Liver (tissue), 9 donors: ENCODE data around the gene ALKAL2. TPM values are rescaled to one million over a fixed set of nuclear protein-coding genes. Genes with fewer than 3 reads are reported as not detected.

Experiments used
- DNase-seq: peaks from one replicate; pipeline ENCODE4 v3.0.0-alpha.2; 2017; ENCODE audit warnings: low spot score
- H3K27ac ChIP-seq, 2 donors: one replicate each; pipeline ENCODE4 v1.7.0; 2013; ENCODE audit warnings: inconsistent platforms in 2 of 2, low read length in 2 of 2, control low read depth in 1 of 2, low read depth in 1 of 2, mild to moderate bottlenecking in 1 of 2
- H3K27me3 ChIP-seq, 4 donors: one replicate each; pipeline versions ENCODE4 v1.6.1 to v1.7.0; 2013; ENCODE audit warnings: low read length in 3 of 4, inconsistent platforms in 1 of 4, mild to moderate bottlenecking in 1 of 4, moderate library complexity in 1 of 4; ENCODE audit not compliant: control insufficient read depth in 4 of 4, insufficient read depth in 4 of 4
- H3K36me3 ChIP-seq, 4 donors: one replicate each; pipeline versions ENCODE4 v1.6.1 to v1.7.0; 2013; ENCODE audit warnings: low read length in 3 of 4, mild to moderate bottlenecking in 3 of 4, low read depth in 1 of 4, moderate library complexity in 1 of 4; ENCODE audit not compliant: control insufficient read depth in 4 of 4, insufficient read depth in 3 of 4
- H3K4me1 ChIP-seq, 4 donors: one replicate each; pipeline versions ENCODE4 v1.6.1 to v1.7.0; 2013; ENCODE audit warnings: low read length in 3 of 4, mild to moderate bottlenecking in 3 of 4, moderate library complexity in 1 of 4; ENCODE audit not compliant: control insufficient read depth in 4 of 4, insufficient read depth in 4 of 4
- H3K4me3 ChIP-seq, 3 donors: one replicate each; pipeline versions ENCODE4 v1.6.1 to v1.7.0; 2013; ENCODE audit warnings: low read length in 3 of 3, control low read depth in 1 of 3, low read depth in 1 of 3, mild to moderate bottlenecking in 1 of 3
- H3K9ac ChIP-seq, 2 donors: one replicate each; pipeline ENCODE4 v1.7.0; 2013; ENCODE audit warnings: low read length in 2 of 2, mild to moderate bottlenecking in 2 of 2, moderate library complexity in 2 of 2, control low read depth in 1 of 2, low read depth in 1 of 2
- H3K9me3 ChIP-seq, 4 donors: one replicate each; pipeline versions ENCODE4 v1.6.1 to v1.7.0; 2013; ENCODE audit warnings: low read length in 3 of 4; ENCODE audit not compliant: control insufficient read depth in 4 of 4
- EGR1 ChIP-seq, 2 donors: IDR thresholded peaks; 2 replicates each; pipeline ENCODE4 v1.6.1; 2016 to 2018; ENCODE audit warnings: antibody characterized with exemption in 2 of 2, low read depth in 2 of 2
- FOXA1 ChIP-seq: IDR thresholded peaks from 2 replicates; pipeline ENCODE4 v1.6.1; 2016; ENCODE audit warnings: antibody characterized with exemption
- FOXA2 ChIP-seq: IDR thresholded peaks from 2 replicates; pipeline ENCODE4 v1.6.1; 2016; ENCODE audit warnings: antibody characterized with exemption
- GABPA ChIP-seq, 2 donors: IDR thresholded peaks in 1 of 2; conservative IDR thresholded peaks in 1 of 2; 2 replicates each; pipeline ENCODE4 v1.6.1; 2016; ENCODE audit warnings: antibody characterized with exemption in 2 of 2, mild to moderate bottlenecking in 1 of 2, moderate library complexity in 1 of 2
- HNF4A ChIP-seq, 2 donors: conservative IDR thresholded peaks; 2 replicates each; pipeline ENCODE4 v1.6.1; 2016; ENCODE audit warnings: antibody characterized with exemption in 2 of 2, mild to moderate bottlenecking in 2 of 2
- HNF4G ChIP-seq: IDR thresholded peaks from 2 replicates; pipeline ENCODE4 v1.6.1; 2016; ENCODE audit warnings: antibody characterized with exemption
- JUND ChIP-seq, 2 donors: IDR thresholded peaks; 2 replicates each; pipeline ENCODE4 v1.6.1; 2016; ENCODE audit warnings: antibody characterized with exemption in 2 of 2
- NR2F2 ChIP-seq: IDR thresholded peaks from 2 replicates; pipeline ENCODE4 v1.6.1; 2016; ENCODE audit warnings: antibody characterized with exemption
- RAD21 ChIP-seq, 2 donors: IDR thresholded peaks; 2 replicates each; pipeline ENCODE4 v1.6.1; 2016; ENCODE audit warnings: antibody characterized with exemption in 2 of 2, mild to moderate bottlenecking in 2 of 2
- RXRA ChIP-seq, 2 donors: IDR thresholded peaks; 2 replicates each; pipeline ENCODE4 v1.6.1; 2017 to 2018; ENCODE audit warnings: antibody characterized with exemption in 2 of 2, mild to moderate bottlenecking in 1 of 2
- TAF1 ChIP-seq: conservative IDR thresholded peaks from 2 replicates; pipeline ENCODE4 v1.6.1; 2016; ENCODE audit warnings: antibody characterized with exemption, mild to moderate bottlenecking
- YY1 ChIP-seq: IDR thresholded peaks from 2 replicates; pipeline ENCODE4 v1.6.1; 2016; ENCODE audit warnings: antibody characterized with exemption, mild to moderate bottlenecking
- WGBS: extraction: QIAGEN DNeasy Blood & Tissue Kit; methylation state at CpG from one replicate; pipeline ENCODE4 v1.1.7; 2013; 5-methylcytosine and 5-hydroxymethylcytosine counted together
- polyA plus RNA-seq, 2 donors: library from polyadenylated mRNA; stranded (reverse) in 1 of 2; unstranded in 1 of 2; fragments of 200-250 nt in 1 of 2; fragments of >200 nt in 1 of 2; fragmentation: Nextera tagmentation in 1 of 2; extraction: Ambion mirVana in 1 of 2; gene quantifications; one replicate each; pipeline versions ENCODE4 v1.2.1 to v1.2.3, GENCODE V29; 2013 to 2015
- total RNA-seq, 2 donors: library from RNA; depleted of rRNA; stranded (reverse); fragments of >200 nt; gene quantifications; one replicate each; pipeline ENCODE4 v1.2.3, GENCODE V29; 2014
- TF ChIP-seq, protein P1 (sequence below): IDR thresholded peaks from 2 replicates; pipeline ENCODE4 v1.6.1; 2016; ENCODE audit warnings: antibody characterized with exemption
- TF ChIP-seq, protein P2 (sequence below): IDR thresholded peaks from 2 replicates; pipeline ENCODE4 v1.6.1; 2016; ENCODE audit warnings: antibody characterized with exemption, mild to moderate bottlenecking
- TF ChIP-seq, protein P3 (sequence below): IDR thresholded peaks from 2 replicates; pipeline ENCODE4 v1.6.1; 2016; ENCODE audit warnings: antibody characterized with exemption
- donor health status: healthy.
- donor health status: healthy.
- donor health status: healthy.
- donor health status: healthy.
- donor health status: healthy.

ALKAL2 gene
- total and polyA plus RNA-seq, 4 donors, result 1.6 to 3.1 (median 1.9) TPM; not detected in 1

DNA sequence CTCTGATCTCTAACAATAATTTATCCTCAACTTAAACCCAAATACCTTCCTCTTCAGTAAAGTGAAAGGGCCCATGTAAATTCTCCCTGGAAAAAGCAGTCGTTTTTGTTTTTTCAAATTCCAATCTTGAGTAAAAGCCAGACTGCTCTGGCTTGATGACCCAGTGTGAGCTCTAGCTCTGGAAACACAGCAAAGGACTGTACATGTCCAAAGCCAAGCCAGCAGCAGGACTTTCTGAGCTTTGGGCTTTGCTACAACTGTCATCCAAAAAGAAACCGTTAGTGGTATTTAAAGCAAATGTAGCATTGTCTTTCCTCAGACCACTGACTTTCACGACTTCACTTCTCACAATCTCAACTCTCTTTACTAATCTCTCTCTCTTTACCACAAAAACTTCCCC is 49.5 kb downstream of the ALKAL2 start:
- 72% methylated on average over 3 of the region's 3 CpGs for WGBS
- Histone ChIP-seq H3K4me3 (no peak overlapping the region), H3K36me3 (peaks cover 0 to 3% (median 1%) of the 10 kb centered on the region in 4 donors), H3K9ac (no peak overlapping the region), H3K27ac (no peak overlapping the region), H3K9me3 (no peaks in the 10 kb centered on the region), H3K4me1 (peaks cover 0 to 7% (median 3%) of the 10 kb centered on the region in 4 donors), H3K27me3 (no peaks in the 10 kb centered on the region)
- no peak for DNase-seq
- TF ChIP-seq FOXA1 (no peak), NR2F2 (no peak), EGR1 (IDR thresholded peaks at IDR 0.05; ENCODE audit: low read depth in 2 of 2) (no peak), GABPA (IDR thresholded peaks at IDR 0.05 in 1 of 2, conservative IDR thresholded peaks at IDR 0.05 in 1 of 2) (no peak), HNF4A (conservative IDR thresholded peaks at IDR 0.05) (no peak)
- TF ChIP-seq, protein P1, sequence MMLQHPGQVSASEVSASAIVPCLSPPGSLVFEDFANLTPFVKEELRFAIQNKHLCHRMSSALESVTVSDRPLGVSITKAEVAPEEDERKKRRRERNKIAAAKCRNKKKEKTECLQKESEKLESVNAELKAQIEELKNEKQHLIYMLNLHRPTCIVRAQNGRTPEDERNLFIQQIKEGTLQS, result no peak
- TF ChIP-seq, protein P2, sequence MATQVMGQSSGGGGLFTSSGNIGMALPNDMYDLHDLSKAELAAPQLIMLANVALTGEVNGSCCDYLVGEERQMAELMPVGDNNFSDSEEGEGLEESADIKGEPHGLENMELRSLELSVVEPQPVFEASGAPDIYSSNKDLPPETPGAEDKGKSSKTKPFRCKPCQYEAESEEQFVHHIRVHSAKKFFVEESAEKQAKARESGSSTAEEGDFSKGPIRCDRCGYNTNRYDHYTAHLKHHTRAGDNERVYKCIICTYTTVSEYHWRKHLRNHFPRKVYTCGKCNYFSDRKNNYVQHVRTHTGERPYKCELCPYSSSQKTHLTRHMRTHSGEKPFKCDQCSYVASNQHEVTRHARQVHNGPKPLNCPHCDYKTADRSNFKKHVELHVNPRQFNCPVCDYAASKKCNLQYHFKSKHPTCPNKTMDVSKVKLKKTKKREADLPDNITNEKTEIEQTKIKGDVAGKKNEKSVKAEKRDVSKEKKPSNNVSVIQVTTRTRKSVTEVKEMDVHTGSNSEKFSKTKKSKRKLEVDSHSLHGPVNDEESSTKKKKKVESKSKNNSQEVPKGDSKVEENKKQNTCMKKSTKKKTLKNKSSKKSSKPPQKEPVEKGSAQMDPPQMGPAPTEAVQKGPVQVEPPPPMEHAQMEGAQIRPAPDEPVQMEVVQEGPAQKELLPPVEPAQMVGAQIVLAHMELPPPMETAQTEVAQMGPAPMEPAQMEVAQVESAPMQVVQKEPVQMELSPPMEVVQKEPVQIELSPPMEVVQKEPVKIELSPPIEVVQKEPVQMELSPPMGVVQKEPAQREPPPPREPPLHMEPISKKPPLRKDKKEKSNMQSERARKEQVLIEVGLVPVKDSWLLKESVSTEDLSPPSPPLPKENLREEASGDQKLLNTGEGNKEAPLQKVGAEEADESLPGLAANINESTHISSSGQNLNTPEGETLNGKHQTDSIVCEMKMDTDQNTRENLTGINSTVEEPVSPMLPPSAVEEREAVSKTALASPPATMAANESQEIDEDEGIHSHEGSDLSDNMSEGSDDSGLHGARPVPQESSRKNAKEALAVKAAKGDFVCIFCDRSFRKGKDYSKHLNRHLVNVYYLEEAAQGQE, result no peak

DNA sequence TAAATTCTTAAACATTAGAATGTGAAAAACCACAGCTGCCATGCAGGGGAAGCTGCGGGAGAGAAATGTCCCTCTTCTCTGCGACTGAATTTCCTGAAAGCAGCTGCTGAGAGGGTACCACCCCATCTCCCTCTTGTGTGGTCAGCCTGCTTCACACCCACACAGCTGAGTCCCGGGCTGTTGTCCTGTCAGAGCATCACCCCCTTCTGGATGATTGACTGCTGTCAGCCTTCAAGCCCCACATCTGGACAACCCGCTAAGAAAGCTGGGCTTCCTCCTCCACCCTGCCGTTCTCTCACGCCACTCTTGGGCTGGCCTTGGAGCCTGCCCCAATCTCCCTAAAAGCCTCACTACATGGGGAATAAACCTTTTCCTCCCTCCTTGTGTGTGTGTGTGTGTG is 50.0 kb downstream of the ALKAL2 start:
- Histone ChIP-seq H3K4me3 (no peak overlapping the region), H3K36me3 (peaks cover 0 to 3% (median 0%) of the 10 kb centered on the region in 4 donors), H3K9ac (no peak overlapping the region), H3K9me3 (no peaks in the 10 kb centered on the region), H3K27ac (no peak overlapping the region), H3K27me3 (no peaks in the 10 kb centered on the region), H3K4me1 (peaks cover 0 to 10% (median 3%) of the 10 kb centered on the region in 4 donors)
- DNase-seq, result no peak
- no peak for TF ChIP-seq YY1
- TF ChIP-seq, protein P1, result no peak
- no peak for TF ChIP-seq FOXA1
- TF ChIP-seq EGR1 (IDR thresholded peaks at IDR 0.05; ENCODE audit: low read depth in 2 of 2), result no peak
- no peak for TF ChIP-seq HNF4G
- TF ChIP-seq RXRA (IDR thresholded peaks at IDR 0.05), result no peak
- TF ChIP-seq RAD21 (IDR thresholded peaks at IDR 0.05), result no peak
- TF ChIP-seq FOXA2, result no peak
- no peak for TF ChIP-seq JUND (IDR thresholded peaks at IDR 0.05)
- TF ChIP-seq HNF4A (conservative IDR thresholded peaks at IDR 0.05), result no peak
- TF ChIP-seq TAF1, result no peak
- TF ChIP-seq, protein P2, result no peak
- TF ChIP-seq, protein P3, sequence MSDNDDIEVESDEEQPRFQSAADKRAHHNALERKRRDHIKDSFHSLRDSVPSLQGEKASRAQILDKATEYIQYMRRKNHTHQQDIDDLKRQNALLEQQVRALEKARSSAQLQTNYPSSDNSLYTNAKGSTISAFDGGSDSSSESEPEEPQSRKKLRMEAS, result no peak
- WGBS, result 87% methylated on average over 6 of the region's 6 CpGs
